Spinal cord (tissue), 10 donors: ENCODE data around the gene VIP. TPM values are rescaled to one million over a fixed set of nuclear protein-coding genes. Genes with fewer than 3 reads are reported as not detected.
"Not testable (repeated sequence)": the region's sequence is repeated elsewhere in the genome, so short reads cannot be mapped to it uniquely, and the experiment has no call there.

Source experiments
- DNase-seq, 6 donors: peaks; one replicate each; pipeline versions ENCODE4 v3.0.0 to v3.0.0-alpha.2; 2013 to 2015; ENCODE audit warnings: low spot score in 6 of 6, low read depth in 4 of 6
- H3K27ac ChIP-seq: one replicate; pipeline ENCODE4 v1.5.1; 2013; ENCODE audit warnings: low read depth, low read length, control low read depth
- H3K27me3 ChIP-seq: one replicate; pipeline ENCODE4 v1.6.1; 2013; ENCODE audit warnings: low read length; ENCODE audit not compliant: control insufficient read depth, insufficient read depth
- H3K36me3 ChIP-seq: one replicate; pipeline ENCODE4 v1.6.1; 2013; ENCODE audit warnings: low read length; ENCODE audit not compliant: control insufficient read depth, insufficient read depth
- H3K4me1 ChIP-seq: one replicate; pipeline ENCODE4 v1.6.1; 2013; ENCODE audit warnings: low read length; ENCODE audit not compliant: control insufficient read depth, insufficient read depth
- H3K4me3 ChIP-seq: one replicate; pipeline ENCODE4 v1.5.1; 2013; ENCODE audit warnings: low read depth, low read length, control low read depth
- H3K9me3 ChIP-seq: one replicate; pipeline ENCODE4 v1.6.1; 2013; ENCODE audit warnings: low read length; ENCODE audit not compliant: control insufficient read depth, insufficient read depth
- WGBS: methylation state at CpG from one replicate; pipeline ENCODE4 v1.1.5; 2013; ENCODE audit warnings: missing lambda C conversion rate; ENCODE audit not compliant: insufficient coverage; 5-methylcytosine and 5-hydroxymethylcytosine counted together
- long read RNA-seq, 4 donors: transcript quantifications; one replicate each; lab custom pipeline, GENCODE V29; 2026
- polyA plus RNA-seq, 2 donors: library from polyadenylated mRNA; unstranded; fragments of 120-200 nt; gene quantifications; one replicate each; pipeline ENCODE4 v1.2.1, GENCODE V29; 2013; ENCODE audit not compliant: insufficient read length in 2 of 2
- total RNA-seq, 2 donors: library from RNA; depleted of rRNA in 1 of 2; stranded (reverse); fragments of 120-200 nt in 1 of 2; fragments of >200 nt in 1 of 2; gene quantifications; one replicate each; pipeline versions ENCODE4 v1.2.3 to v1.2.4, GENCODE V29; 2013 to 2014
- donor health status: healthy.

VIP gene
- under 1 TPM; 0.66 to 0.99 TPM for total RNA-seq
- polyA plus RNA-seq = 1 to 10 TPM in 1 of 2 donors, under 1 TPM in 1; 0.74 to 1.1 TPM
- long read RNA-seq, donor 1, partial matches to known transcripts = 0 of 1 reads
- long read RNA-seq, donor 1, other reads (novel, unspliced or antisense) = 0 of 1 reads
- long read RNA-seq, donor 2, partial matches to known transcripts = 0 of 1 reads
- long read RNA-seq, donor 2, other reads (novel, unspliced or antisense) = 0 of 1 reads
- long read RNA-seq, donor 3 = 0 reads
- long read RNA-seq, donor 4, partial matches to known transcripts = 0 of 1 reads
- long read RNA-seq, donor 4, other reads (novel, unspliced or antisense) = 0 of 1 reads

DNA sequence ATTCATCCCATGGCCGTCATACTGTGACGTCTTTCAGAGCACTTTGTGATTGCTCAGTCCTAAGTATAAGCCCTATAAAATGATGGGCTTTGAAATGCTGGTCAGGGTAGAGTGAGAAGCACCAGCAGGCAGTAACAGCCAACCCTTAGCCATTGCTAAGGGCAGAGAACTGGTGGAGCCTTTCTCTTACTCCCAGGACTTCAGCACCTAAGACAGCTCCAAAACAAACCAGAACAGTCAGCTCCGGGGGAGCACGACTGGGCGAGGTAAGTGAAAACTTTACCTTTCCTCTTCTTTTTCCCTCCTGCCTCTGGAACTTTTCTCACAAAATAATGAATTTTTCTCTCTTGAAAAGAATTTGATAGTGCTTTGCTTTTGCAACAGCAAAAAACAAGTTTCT, at the start of gene VIP:
TSS of gene VIP (plus strand) at position 104 of the 400 bp plus-strand sequence. CDS start 1,381 bp downstream, outside the sequence.
- peak in 1 of 6 donors; percentile 30 for DNase-seq
- Histone ChIP-seq H3K9me3 (no peaks in the 10 kb centered on the region), H3K27ac (no peak within 1 kb of the TSS), H3K27me3 (peaks cover 3% of the 10 kb centered on the region), H3K4me3 (no peak within 1 kb of the TSS), H3K4me1 (no peaks in the 10 kb centered on the region), H3K36me3 (no peaks in the 10 kb centered on the region)
- WGBS = 10% methylated on average over 2 of the region's 5 CpGs

GRCh38 chr6:152701081-152701862, 49.3 kb upstream of the VIP start:
- no peaks in the 10 kb centered on the region for H3K9me3 ChIP-seq
- peak in 2 of 6 donors; percentile 7 to 37 for DNase-seq
- no peaks in the 10 kb centered on the region for H3K36me3 ChIP-seq
- no peak overlapping the region for H3K27ac ChIP-seq
- H3K4me1 ChIP-seq = no peaks in the 10 kb centered on the region
- H3K27me3 ChIP-seq = no peaks in the 10 kb centered on the region
- 37% methylated on average over 3 of the region's 7 CpGs for WGBS
- H3K4me3 ChIP-seq = no peak overlapping the region

GRCh38 chr6:152701863-152702401, 48.7 kb upstream of the VIP start:
- no peak for DNase-seq
- H3K4me3 ChIP-seq = no peak overlapping the region
- no peaks in the 10 kb centered on the region for H3K36me3 ChIP-seq
- WGBS = 72% methylated on average over 2 of the region's 4 CpGs
- H3K4me1 ChIP-seq = no peaks in the 10 kb centered on the region
- H3K9me3 ChIP-seq = no peaks in the 10 kb centered on the region
- no peak overlapping the region for H3K27ac ChIP-seq
- no peaks in the 10 kb centered on the region for H3K27me3 ChIP-seq

DNA sequence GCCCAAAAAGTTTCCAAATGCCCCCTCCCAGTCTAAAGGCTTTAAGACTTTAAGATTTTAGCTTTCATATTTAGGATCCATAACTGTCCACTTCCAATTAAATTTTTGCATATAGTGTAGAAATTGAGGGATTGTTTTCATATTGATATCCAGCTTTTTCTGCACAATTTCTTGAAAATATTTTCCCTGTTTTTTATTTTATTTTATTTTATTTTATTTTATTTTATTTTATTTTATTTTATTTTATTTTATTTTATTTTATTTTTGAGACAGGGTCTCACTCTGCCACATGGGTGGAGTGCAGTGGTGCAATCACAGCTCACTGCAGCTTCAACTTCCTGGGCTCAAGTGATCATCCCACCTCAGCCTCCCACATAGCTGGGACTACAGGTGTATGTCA, 46.8 kb upstream of the VIP start:
- DNase-seq, H3K27me3 ChIP-seq, H3K4me1 ChIP-seq, H3K36me3 ChIP-seq, H3K4me3 ChIP-seq, H3K9me3 ChIP-seq, H3K27ac ChIP-seq: not testable (repeated sequence)

- Histone ChIP-seq H3K27ac (no peak overlapping the region), H3K9me3 (peaks cover 4% of the 10 kb centered on the region), H3K27me3 (no peaks in the 10 kb centered on the region), H3K4me3 (no peak overlapping the region), H3K4me1 (no peaks in the 10 kb centered on the region), H3K36me3 (no peaks in the 10 kb centered on the region)
- DNase-seq = no peak
- no CpG with 5 or more reads among the region's 2 CpGs for WGBS
Measured at GRCh38 chr6:152705327-152705726, 45.3 kb upstream of the VIP start.

- no CpG with 5 or more reads among the region's 3 CpGs for WGBS
- Histone ChIP-seq H3K4me3 (no peak overlapping the region), H3K27ac (no peak overlapping the region), H3K27me3 (no peaks in the 10 kb centered on the region), H3K9me3 (no peaks in the 10 kb centered on the region), H3K4me1 (no peaks in the 10 kb centered on the region), H3K36me3 (no peaks in the 10 kb centered on the region)
- no peak for DNase-seq
Measured at GRCh38 chr6:152716322-152716721, 34.3 kb upstream of the VIP start.

DNA sequence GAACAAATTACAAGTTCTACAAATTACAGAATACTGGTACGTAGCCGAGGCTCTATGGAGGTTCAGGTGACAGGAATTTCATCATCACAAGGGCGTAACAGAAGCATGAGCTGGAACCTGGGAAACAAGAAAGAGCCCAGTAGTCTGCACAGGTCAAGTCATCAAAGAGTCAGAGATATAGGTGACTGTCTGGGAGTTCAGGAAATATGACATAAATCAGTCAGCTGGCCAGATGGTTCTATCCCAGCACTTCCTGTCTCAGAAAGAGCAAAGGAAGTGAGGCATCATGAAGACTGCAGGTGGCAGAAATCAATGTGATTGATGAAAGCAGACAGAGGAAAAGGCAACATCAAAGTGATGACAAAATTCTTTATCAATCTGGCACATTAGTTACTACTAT, 29.6 kb upstream of the VIP start:
- Histone ChIP-seq H3K27me3 (no peaks in the 10 kb centered on the region), H3K27ac (no peak overlapping the region)
- 100% methylated on average over 1 of the region's 3 CpGs for WGBS

DNA sequence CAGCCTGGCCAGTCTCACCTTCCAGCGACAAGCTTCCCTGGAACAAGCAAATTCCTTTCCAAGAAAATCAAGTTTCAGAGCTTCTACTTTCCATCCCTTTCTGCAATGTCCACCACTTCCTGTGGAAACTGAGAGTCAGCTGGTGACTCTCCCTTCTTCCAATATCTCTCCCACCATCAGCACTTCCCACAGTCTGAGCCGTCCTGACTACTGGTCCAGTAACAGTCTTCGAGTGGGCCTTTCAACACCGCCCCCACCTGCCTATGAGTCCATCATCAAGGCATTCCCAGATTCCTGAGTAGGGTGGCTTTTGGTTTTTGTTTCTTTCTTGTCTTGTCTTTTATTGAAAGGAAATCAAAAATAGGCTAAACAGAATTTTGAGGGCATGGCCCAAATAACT, 28.6 kb upstream of the VIP start:
- no peak for DNase-seq
- H3K27ac ChIP-seq = no peak overlapping the region
- H3K9me3 ChIP-seq = no peaks in the 10 kb centered on the region
- no peaks in the 10 kb centered on the region for H3K36me3 ChIP-seq
- H3K4me3 ChIP-seq = no peak overlapping the region
- WGBS = 93% methylated on average over 1 of the region's 4 CpGs
- H3K27me3 ChIP-seq = no peaks in the 10 kb centered on the region
- H3K4me1 ChIP-seq = no peaks in the 10 kb centered on the region

More for the DNA sequence above, 29.6 kb upstream of the VIP start:
- H3K36me3 ChIP-seq = no peaks in the 10 kb centered on the region
- no peaks in the 10 kb centered on the region for H3K4me1 ChIP-seq
- DNase-seq = no peak
- no peaks in the 10 kb centered on the region for H3K9me3 ChIP-seq
- H3K4me3 ChIP-seq = no peak overlapping the region

GRCh38 chr6:152723398-152723797, 27.2 kb upstream of the VIP start:
- Histone ChIP-seq H3K9me3 (no peaks in the 10 kb centered on the region), H3K36me3 (no peaks in the 10 kb centered on the region), H3K27ac (no peak overlapping the region), H3K4me1 (no peaks in the 10 kb centered on the region), H3K27me3 (no peaks in the 10 kb centered on the region), H3K4me3 (no peak overlapping the region)
- WGBS = no CpG with 5 or more reads among the region's 1 CpG
- DNase-seq = no peak
